ENCODE data around the gene IL16.

DNA sequence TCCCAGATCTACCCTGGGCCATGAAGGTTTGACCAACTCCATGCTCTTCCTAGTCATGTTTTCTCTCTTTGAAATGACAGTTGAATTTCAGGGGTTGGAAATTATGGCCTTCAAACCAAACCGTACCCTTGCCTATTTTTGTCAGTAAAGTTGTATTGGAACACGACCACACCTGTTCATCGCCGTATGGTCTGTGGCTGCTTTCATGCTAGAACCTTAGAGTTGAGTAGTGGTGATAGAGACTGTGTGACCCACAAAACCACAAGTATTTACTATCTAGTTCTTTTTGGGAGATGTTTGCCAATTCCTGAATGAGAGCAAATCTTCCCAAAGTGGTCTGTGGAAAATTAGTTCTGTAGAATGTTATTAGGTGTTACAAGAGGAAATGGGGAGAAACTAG is 151.2 kb downstream of the IL16 start:
- TF ChIP-seq EZH2phosphoT487 (IDR thresholded peaks at IDR 0.05; ENCODE audit: insufficient read depth, low read depth) = no peak
- TF ChIP-seq EZH2 (IDR thresholded peaks at IDR 0.05; ENCODE audit: insufficient read depth, poor library complexity, severe bottlenecking) = no peak
